Mesendoderm (in vitro differentiated cells): ENCODE results near the gene FKBP14.

Experiments
- DNase-seq: peaks from one replicate; pipeline ENCODE4 v3.0.0; 2013
- H2AK5ac ChIP-seq: 2 replicates; pipeline ENCODE4 v1.6.1; 2013; ENCODE audit warnings: low read length, inconsistent platforms
- H2BK120ac ChIP-seq: 2 replicates; pipeline ENCODE4 v1.6.1; 2013; ENCODE audit warnings: low read depth, mild to moderate bottlenecking, low read length, moderate library complexity, mixed read lengths
- H2BK15ac ChIP-seq: replicated peaks from 2 replicates; pipeline ENCODE4 v1.6.1; 2013; ENCODE audit warnings: low read depth, mild to moderate bottlenecking, moderate library complexity
- H2BK5ac ChIP-seq: 2 replicates; pipeline ENCODE4 v1.6.1; 2013; ENCODE audit warnings: low read length, inconsistent platforms
- H3K18ac ChIP-seq: 2 replicates; pipeline ENCODE4 v1.6.1; 2013; ENCODE audit warnings: mild to moderate bottlenecking, low read length, mixed read lengths
- H3K23ac ChIP-seq: one replicate; pipeline ENCODE4 v1.6.1; 2013; ENCODE audit warnings: low read length
- H3K27ac ChIP-seq: 2 replicates; pipeline ENCODE4 v1.5.1; 2013; ENCODE audit warnings: low read depth, mild to moderate bottlenecking, inconsistent platforms, low read length, moderate library complexity
- H3K27me3 ChIP-seq: 2 replicates; pipeline ENCODE4 v1.6.1; 2013; ENCODE audit warnings: low read length, control low read depth, mild to moderate bottlenecking, inconsistent platforms; ENCODE audit not compliant: insufficient read depth, poor library complexity
- H3K36me3 ChIP-seq: 2 replicates; pipeline ENCODE4 v1.6.1; 2013; ENCODE audit warnings: low read length, inconsistent platforms; ENCODE audit not compliant: control insufficient read depth, insufficient read depth
- H3K4ac ChIP-seq: one replicate; pipeline ENCODE4 v1.6.1; 2013; ENCODE audit warnings: low read depth, mild to moderate bottlenecking, low read length, moderate library complexity
- H3K4me1 ChIP-seq: 2 replicates; pipeline ENCODE4 v1.6.1; 2013; ENCODE audit warnings: low read depth, low read length, inconsistent platforms; ENCODE audit not compliant: control insufficient read depth
- H3K4me2 ChIP-seq: 2 replicates; pipeline ENCODE4 v1.6.1; 2013; ENCODE audit warnings: low read length
- H3K4me3 ChIP-seq: 2 replicates; pipeline ENCODE4 v1.5.1; 2013; ENCODE audit warnings: mild to moderate bottlenecking, low read length
- H3K56ac ChIP-seq: one replicate; pipeline ENCODE4 v1.6.1; 2013; ENCODE audit warnings: low read length
- H3K79me1 ChIP-seq: 2 replicates; pipeline ENCODE4 v1.6.1; 2013; ENCODE audit warnings: low read length, inconsistent platforms
- H3K79me2 ChIP-seq: 2 replicates; pipeline ENCODE4 v1.6.1; 2013; ENCODE audit warnings: mild to moderate bottlenecking, low read length; ENCODE audit not compliant: control insufficient read depth, insufficient read depth
- H3K9ac ChIP-seq: 2 replicates; pipeline ENCODE4 v1.6.1; 2013; ENCODE audit warnings: low read length, inconsistent platforms
- H4K5ac ChIP-seq: one replicate; pipeline ENCODE4 v1.6.1; 2013; ENCODE audit warnings: low read length
- H4K8ac ChIP-seq: one replicate; pipeline ENCODE4 v1.6.1; 2013; ENCODE audit warnings: low read depth, mild to moderate bottlenecking, control low read depth, low read length, moderate library complexity
- WGBS: extraction: QIAGEN DNeasy Blood & Tissue Kit; methylation state at CpG from one replicate; pipeline ENCODE4 v1.1.7; 2013; ENCODE audit warnings: low lambda C conversion rate, missing lambda C conversion rate; ENCODE audit not compliant: insufficient coverage; ENCODE audit errors: extremely low coverage; 5-methylcytosine and 5-hydroxymethylcytosine counted together

FKBP14 gene

GRCh38 chr7:29972315-29972669 is 54.2 kb downstream of the FKBP14 start:
- H3K4ac ChIP-seq = no peak overlapping the region
- no peak overlapping the region for H2BK5ac ChIP-seq
- no peak overlapping the region for H3K9ac ChIP-seq
- no peak overlapping the region for H2AK5ac ChIP-seq
- no peak overlapping the region for H2BK120ac ChIP-seq
- peaks cover 30% of the 10 kb centered on the region for H3K79me2 ChIP-seq
- H3K4me3 ChIP-seq = no peak overlapping the region
- H3K27me3 ChIP-seq = no peaks in the 10 kb centered on the region
- WGBS = no CpG with 5 or more reads among the region's 1 CpG
- peaks cover 4% of the 10 kb centered on the region for H3K4me1 ChIP-seq
- no peak overlapping the region for H3K27ac ChIP-seq
- no peak overlapping the region for H3K4me2 ChIP-seq
- H3K36me3 ChIP-seq = no peaks in the 10 kb centered on the region
- no peak overlapping the region for H3K56ac ChIP-seq
- H4K8ac ChIP-seq = no peak overlapping the region
- H3K18ac ChIP-seq = no peak overlapping the region
- no peak for DNase-seq
- H3K23ac ChIP-seq = no peak overlapping the region
- no peak overlapping the region for H4K5ac ChIP-seq
- no peak overlapping the region for H2BK15ac ChIP-seq
- peaks cover 23% of the 10 kb centered on the region for H3K79me1 ChIP-seq

GRCh38 chr7:29971566-29972314 is 54.8 kb downstream of the FKBP14 start:
- Histone ChIP-seq H3K4me2 (no peak overlapping the region), H3K27me3 (no peaks in the 10 kb centered on the region)

DNA sequence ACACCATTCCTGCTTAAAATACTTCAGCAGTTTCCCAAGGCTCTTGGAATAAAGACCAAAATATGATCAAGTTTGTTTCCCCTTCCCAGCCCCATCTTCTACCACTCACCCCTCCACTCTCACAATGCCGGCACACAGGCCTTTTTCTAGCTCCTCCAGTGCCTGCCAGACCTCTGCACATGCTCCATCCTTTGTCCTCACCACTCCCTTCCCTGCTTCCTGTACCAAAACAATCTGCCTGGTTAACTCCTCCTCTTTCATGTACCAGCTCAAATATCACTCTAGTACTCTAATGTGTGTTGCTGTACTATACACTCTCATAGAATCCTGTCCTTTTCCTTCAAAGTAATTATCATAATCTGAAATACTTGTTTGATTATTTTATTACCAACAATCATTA is 56.3 kb downstream of the FKBP14 start:
- no peak for DNase-seq
- H3K36me3 ChIP-seq = no peaks in the 10 kb centered on the region
- H2BK120ac ChIP-seq = no peak overlapping the region
- H3K4me3 ChIP-seq = no peak overlapping the region
- no peak overlapping the region for H3K9ac ChIP-seq
- H3K18ac ChIP-seq = no peak overlapping the region
- no peak overlapping the region for H4K8ac ChIP-seq
- no peak overlapping the region for H2AK5ac ChIP-seq
- H3K4me1 ChIP-seq = no peaks in the 10 kb centered on the region
- no peak overlapping the region for H2BK5ac ChIP-seq
- no peak overlapping the region for H3K4ac ChIP-seq
- H3K56ac ChIP-seq = no peak overlapping the region
- H3K79me2 ChIP-seq = peaks cover 20% of the 10 kb centered on the region
- no peak overlapping the region for H3K4me2 ChIP-seq
- H3K23ac ChIP-seq = no peak overlapping the region
- no peak overlapping the region for H2BK15ac ChIP-seq
- no peaks in the 10 kb centered on the region for H3K27me3 ChIP-seq
- no peak overlapping the region for H4K5ac ChIP-seq
- no peak overlapping the region for H3K27ac ChIP-seq
- no CpG with 5 or more reads among the region's 1 CpG for WGBS
- H3K79me1 ChIP-seq = peaks cover 18% of the 10 kb centered on the region

More at GRCh38 chr7:29971566-29972314, 54.8 kb downstream of the FKBP14 start:
- H3K79me1 ChIP-seq = peaks cover 23% of the 10 kb centered on the region
- H2BK15ac ChIP-seq = no peak overlapping the region
- H4K5ac ChIP-seq = no peak overlapping the region
- no peak overlapping the region for H3K4ac ChIP-seq
- H2AK5ac ChIP-seq = no peak overlapping the region
- no peak overlapping the region for H3K23ac ChIP-seq
- no peak overlapping the region for H2BK5ac ChIP-seq
- no peak for DNase-seq
- no peaks in the 10 kb centered on the region for H3K36me3 ChIP-seq
- no peak overlapping the region for H3K56ac ChIP-seq
- H3K9ac ChIP-seq = no peak overlapping the region
- no peak overlapping the region for H3K4me3 ChIP-seq
- H4K8ac ChIP-seq = no peak overlapping the region
- peaks cover 27% of the 10 kb centered on the region for H3K79me2 ChIP-seq
- WGBS = no CpG with 5 or more reads among the region's 5 CpGs
- H2BK120ac ChIP-seq = no peak overlapping the region
- no peak overlapping the region for H3K27ac ChIP-seq
- no peak overlapping the region for H3K18ac ChIP-seq
- H3K4me1 ChIP-seq = peaks cover 3% of the 10 kb centered on the region

- no peak overlapping the region for H3K4me2 ChIP-seq
- WGBS = no CpG with 5 or more reads among the region's 2 CpGs
- H2AK5ac ChIP-seq = no peak overlapping the region
- H3K18ac ChIP-seq = no peak overlapping the region
- no peaks in the 10 kb centered on the region for H3K27me3 ChIP-seq
- no peaks in the 10 kb centered on the region for H3K36me3 ChIP-seq
- no peak overlapping the region for H2BK120ac ChIP-seq
- no peaks in the 10 kb centered on the region for H3K4me1 ChIP-seq
- no peak overlapping the region for H3K27ac ChIP-seq
- H4K5ac ChIP-seq = no peak overlapping the region
- H3K23ac ChIP-seq = no peak overlapping the region
- no peak overlapping the region for H3K9ac ChIP-seq
- no peak overlapping the region for H3K4me3 ChIP-seq
- DNase-seq = peak; percentile 66
- no peak overlapping the region for H4K8ac ChIP-seq
- H3K4ac ChIP-seq = no peak overlapping the region
- no peak overlapping the region for H2BK5ac ChIP-seq
- H2BK15ac ChIP-seq = no peak overlapping the region
- no peak overlapping the region for H3K56ac ChIP-seq
- peaks cover 18% of the 10 kb centered on the region for H3K79me1 ChIP-seq
- H3K79me2 ChIP-seq = peaks cover 19% of the 10 kb centered on the region
These were observed 56.8 kb downstream of the FKBP14 start for GRCh38 chr7:29969738-29970137.

DNA sequence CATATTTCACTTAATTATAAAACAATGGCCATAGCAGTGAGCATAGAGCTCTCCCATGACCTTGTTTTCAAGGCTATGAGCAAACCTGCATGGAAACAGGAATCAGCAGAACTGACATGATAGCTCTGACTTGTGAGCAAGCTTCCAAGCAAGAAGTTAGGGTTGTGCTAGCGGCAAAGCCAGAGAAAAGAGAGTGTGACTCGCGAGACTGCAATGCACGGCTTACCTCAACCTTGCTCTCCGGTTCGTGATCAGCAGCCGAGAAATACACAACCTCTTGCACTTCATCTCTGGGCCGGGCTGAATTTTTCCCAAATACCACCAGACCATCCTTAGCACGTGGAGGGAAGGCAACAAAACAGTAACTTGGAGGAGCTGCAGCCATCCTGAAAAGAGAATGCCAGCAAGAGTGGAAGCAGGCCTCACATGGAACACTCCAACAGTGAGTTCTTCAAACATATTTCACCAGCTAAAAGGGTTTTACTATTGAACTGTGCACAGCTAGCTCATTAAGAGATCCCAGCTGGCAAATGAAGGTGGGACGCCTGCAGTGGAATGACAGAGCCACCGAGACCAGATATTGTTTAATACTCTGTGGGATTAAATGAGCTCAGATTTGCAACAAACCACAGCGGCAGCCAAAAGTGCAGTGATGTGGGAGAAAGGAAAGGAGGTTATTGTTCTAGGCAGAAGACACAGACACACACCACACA is 57.7 kb downstream of the FKBP14 start:
- Histone ChIP-seq H4K5ac (no peak overlapping the region), H3K4me3 (no peak overlapping the region), H2BK5ac (no peak overlapping the region), H2BK15ac (no peak overlapping the region), H3K36me3 (no peaks in the 10 kb centered on the region), H2AK5ac (no peak overlapping the region), H3K23ac (no peak overlapping the region), H2BK120ac (no peak overlapping the region), H3K79me2 (peaks cover 18% of the 10 kb centered on the region), H3K27ac (no peak overlapping the region), H3K4me2 (no peak overlapping the region), H3K79me1 (peaks cover 16% of the 10 kb centered on the region), H3K4me1 (no peaks in the 10 kb centered on the region), H4K8ac (no peak overlapping the region), H3K4ac (no peak overlapping the region), H3K9ac (no peak overlapping the region), H3K27me3 (no peaks in the 10 kb centered on the region), H3K56ac (no peak overlapping the region), H3K18ac (no peak overlapping the region)
- no CpG with 5 or more reads among the region's 12 CpGs for WGBS
- peak; percentile 46 for DNase-seq
